Measurements from ENCODE around the gene DAPK3.

DNA sequence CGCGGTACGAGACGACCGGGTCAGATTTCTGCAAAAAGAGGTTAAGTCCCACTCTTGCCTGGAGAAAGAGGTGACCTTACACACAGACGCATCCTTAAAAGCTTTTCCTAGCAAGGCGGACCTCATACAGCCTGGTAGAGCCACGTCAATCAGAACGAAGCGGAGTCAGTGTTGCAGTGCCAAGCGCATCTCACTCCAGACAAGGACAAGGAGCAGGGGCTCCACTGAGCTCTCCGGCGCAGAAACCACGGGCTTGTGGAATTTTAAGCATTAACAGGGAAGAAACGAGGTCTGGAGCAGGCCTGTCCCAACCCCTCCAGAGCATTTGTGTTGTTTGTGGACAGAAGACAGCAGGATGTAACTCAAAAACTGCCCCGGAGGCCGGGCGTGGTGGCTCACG lies 7.2 kb upstream of the DAPK3 start:
- no peak for TF ChIP-seq EZH2 (IDR thresholded peaks at IDR 0.05; ENCODE audit: borderline replicate concordance)
- TF ChIP-seq, protein P1, sequence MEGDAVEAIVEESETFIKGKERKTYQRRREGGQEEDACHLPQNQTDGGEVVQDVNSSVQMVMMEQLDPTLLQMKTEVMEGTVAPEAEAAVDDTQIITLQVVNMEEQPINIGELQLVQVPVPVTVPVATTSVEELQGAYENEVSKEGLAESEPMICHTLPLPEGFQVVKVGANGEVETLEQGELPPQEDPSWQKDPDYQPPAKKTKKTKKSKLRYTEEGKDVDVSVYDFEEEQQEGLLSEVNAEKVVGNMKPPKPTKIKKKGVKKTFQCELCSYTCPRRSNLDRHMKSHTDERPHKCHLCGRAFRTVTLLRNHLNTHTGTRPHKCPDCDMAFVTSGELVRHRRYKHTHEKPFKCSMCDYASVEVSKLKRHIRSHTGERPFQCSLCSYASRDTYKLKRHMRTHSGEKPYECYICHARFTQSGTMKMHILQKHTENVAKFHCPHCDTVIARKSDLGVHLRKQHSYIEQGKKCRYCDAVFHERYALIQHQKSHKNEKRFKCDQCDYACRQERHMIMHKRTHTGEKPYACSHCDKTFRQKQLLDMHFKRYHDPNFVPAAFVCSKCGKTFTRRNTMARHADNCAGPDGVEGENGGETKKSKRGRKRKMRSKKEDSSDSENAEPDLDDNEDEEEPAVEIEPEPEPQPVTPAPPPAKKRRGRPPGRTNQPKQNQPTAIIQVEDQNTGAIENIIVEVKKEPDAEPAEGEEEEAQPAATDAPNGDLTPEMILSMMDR (IDR thresholded peaks at IDR 0.05; ENCODE audit: poor library complexity), result no peak
- TF ChIP-seq EZH2phosphoT487 (IDR thresholded peaks at IDR 0.05; ENCODE audit: low read depth, severe bottlenecking, unreplicated experiment), result no peak

Measured in hepatocyte (in vitro differentiated cells).